ENCODE data around the gene ATXN10. TPM values are rescaled to one million over a fixed set of nuclear protein-coding genes. Genes with fewer than 3 reads are reported as not detected.

Gene ATXN10
- total and polyA plus RNA-seq, 2 of the 8 experiments (the other 6 are each of a cell fraction or from before 2014, with no cell fraction given): 134 to 210 TPM

- Histone ChIP-seq H2BK120ac (replicated peaks; ENCODE audit: low read depth, low read length) (no peak overlapping the region), H3K27me3 (replicated peaks in 1 of 4; ENCODE audit: control insufficient read depth in 3 of 4, extremely low read depth in 1 of 4, insufficient read depth in 3 of 4, low read length in 3 of 4) (no peaks in the 10 kb centered on the region), H3K79me2 (ENCODE audit: control insufficient read depth in 1 of 2, insufficient read depth in 2 of 2, low read length in 2 of 2) (peaks cover 0 to 36% of the 10 kb centered on the region in 2 experiments; a peak in 3 of 4 replicates), H4K20me1 (replicated peaks in 1 of 2; ENCODE audit: control insufficient read depth in 1 of 2, insufficient read depth in 2 of 2, low read length in 2 of 2) (peaks cover 0 to 7% of the 10 kb centered on the region in 2 experiments), H3K14ac (ENCODE audit: insufficient read length) (no peak overlapping the region), H2BK20ac (ENCODE audit: low read length) (no peak overlapping the region), H3K56ac (replicated peaks; ENCODE audit: insufficient read length, low read depth, low read length) (no peak overlapping the region), H2BK5ac (ENCODE audit: low read depth, low read length) (no peak overlapping the region), H3K36me3 (ENCODE audit: control insufficient read depth in 2 of 4, insufficient read depth in 4 of 4, low read length in 3 of 4) (peaks cover 3 to 36% (median 11%) of the 10 kb centered on the region in 4 experiments; a peak in 6 of 8 replicates), H3K4me2 (ENCODE audit: insufficient read depth in 1 of 2, low read depth in 2 of 2, low read length in 2 of 2) (no peak overlapping the region), H3K9ac (replicated peaks in 1 of 4; ENCODE audit: extremely low read depth in 1 of 4, low read depth in 3 of 4, low read length in 3 of 4) (no peak overlapping the region), H3K23me2 (ENCODE audit: low read depth, low read length) (no peaks in the 10 kb centered on the region), H2AFZ (ENCODE audit: low read length) (no peak overlapping the region), H2BK12ac (ENCODE audit: low read depth, low read length) (no peak overlapping the region), H2BK15ac (ENCODE audit: low read length) (no peak overlapping the region), H2AK5ac (ENCODE audit: low read depth, low read length) (no peak overlapping the region), H3K9me3 (ENCODE audit: insufficient read depth in 2 of 2, low read depth in 1 of 2, low read length in 1 of 2) (no peaks in the 10 kb centered on the region), H4K91ac (replicated peaks; ENCODE audit: insufficient read length, low read length) (no peak overlapping the region), H3K18ac (ENCODE audit: extremely low read depth, low read length) (no peak overlapping the region), H3K4me1 (replicated peaks in 1 of 4; ENCODE audit: control insufficient read depth in 3 of 4, insufficient read depth in 4 of 4, low read length in 3 of 4) (no peaks in the 10 kb centered on the region), H3K23ac (ENCODE audit: insufficient read length) (no peak overlapping the region), H3K79me1 (ENCODE audit: low read depth, low read length) (no peaks in the 10 kb centered on the region; the same call in 1 of the 2 replicates), H4K5ac (ENCODE audit: insufficient read length, low read depth, low read length) (no peak overlapping the region), H3K4me3 (ENCODE audit: extremely low read depth in 1 of 4, insufficient read depth in 2 of 4, low read depth in 3 of 4, low read length in 4 of 4) (no peak overlapping the region), H3K4ac (replicated peaks; ENCODE audit: insufficient read length, low read depth, low read length) (no peak overlapping the region), H3K27ac (ENCODE audit: low read depth, low read length) (no peak overlapping the region), H4K8ac (ENCODE audit: extremely low read depth, insufficient read depth, low read length) (no peak overlapping the region)
- FAIRE-seq: no peak
- POLR2A ChIA-PET (ENCODE audit: partially characterized antibody): interaction anchor here (0.9 kb wide), 1 partner anchor 23 kb away, joined by 3 read pairs; the partner anchor contains the start of gene ATXN10
- no peak for DNase-seq (ENCODE audit: low read depth in 1 of 2, low spot score in 2 of 2)
- WGBS, 2 experiments (ENCODE audit: extremely low coverage in 1 of 2, insufficient coverage in 1 of 2, insufficient read length in 1 of 2, insufficient replicate concordance in 2 of 2, low coverage in 1 of 2, low lambda C conversion rate in 2 of 2, missing lambda C conversion rate in 1 of 2): 93% methylated on average over 4 of the region's 4 CpGs; no CpG with 5 or more reads in 1 of the 2 experiments
- CTCF ChIA-PET (ENCODE audit: partially characterized antibody): interaction anchor here (0.7 kb wide), 2 partner anchors 261 to 305 kb away, joined by 3 to 4 read pairs; no protein-coding TSS in a partner anchor
- no peak for TF ChIP-seq MAX (IDR thresholded peaks at IDR 0.05)
- TF ChIP-seq RAD21 (IDR thresholded peaks at IDR 0.05 in 1 of 2, conservative IDR thresholded peaks at IDR 0.05 in 1 of 2; ENCODE audit: low read depth in 2 of 2, low read length in 2 of 2): no peak
- no peak for TF ChIP-seq KDM5A (IDR thresholded peaks at IDR 0.05; ENCODE audit: low read length)
- no peak for TF ChIP-seq RBBP5 (IDR thresholded peaks at IDR 0.05; ENCODE audit: borderline replicate concordance, low read depth, low read length)
- TF ChIP-seq TAF1 (IDR thresholded peaks at IDR 0.05; ENCODE audit: low read depth, low read length): no peak
- TF ChIP-seq CHD1 (IDR thresholded peaks at IDR 0.05; ENCODE audit: low read depth, low read length): no peak
- no peak for TF ChIP-seq POU5F1 (IDR thresholded peaks at IDR 0.05; ENCODE audit: low read depth, low read length)
- no peak for TF ChIP-seq EP300 (IDR thresholded peaks at IDR 0.05; ENCODE audit: borderline replicate concordance in 1 of 2, low read depth in 2 of 2, low read length in 2 of 2)
- no peak for TF ChIP-seq MAFK (IDR thresholded peaks at IDR 0.05; ENCODE audit: low read depth, low read length)
- TF ChIP-seq NRF1 (IDR thresholded peaks at IDR 0.05; ENCODE audit: low read depth, low read length): no peak
- no peak for TF ChIP-seq SUZ12 (IDR thresholded peaks at IDR 0.05; ENCODE audit: low read length)
- no peak for TF ChIP-seq BRCA1 (IDR thresholded peaks at IDR 0.05; ENCODE audit: low read depth, low read length)
- no peak for TF ChIP-seq SIX5 (IDR thresholded peaks at IDR 0.05; ENCODE audit: low read depth, low read length)
- no peak for TF ChIP-seq RXRA (IDR thresholded peaks at IDR 0.05; ENCODE audit: insufficient read depth, low read depth, low read length)
Measured at GRCh38 chr22:45693835-45694234, 22.2 kb downstream of the ATXN10 start.

All from H1 (cell line).